HS-27A (cell line): ENCODE measurements around the gene SLC38A1.

Source experiments
- DNase-seq: peaks from one replicate; pipeline ENCODE4 v3.0.0-alpha.2; 2012; ENCODE audit warnings: low read depth, missing footprints

The SLC38A1 gene

GRCh38 chr12:46230983-46231382, 37.9 kb downstream of the SLC38A1 start:
- DNase-seq = no peak

GRCh38 chr12:46230306-46230705, 38.5 kb downstream of the SLC38A1 start:
- DNase-seq = no peak

DNA sequence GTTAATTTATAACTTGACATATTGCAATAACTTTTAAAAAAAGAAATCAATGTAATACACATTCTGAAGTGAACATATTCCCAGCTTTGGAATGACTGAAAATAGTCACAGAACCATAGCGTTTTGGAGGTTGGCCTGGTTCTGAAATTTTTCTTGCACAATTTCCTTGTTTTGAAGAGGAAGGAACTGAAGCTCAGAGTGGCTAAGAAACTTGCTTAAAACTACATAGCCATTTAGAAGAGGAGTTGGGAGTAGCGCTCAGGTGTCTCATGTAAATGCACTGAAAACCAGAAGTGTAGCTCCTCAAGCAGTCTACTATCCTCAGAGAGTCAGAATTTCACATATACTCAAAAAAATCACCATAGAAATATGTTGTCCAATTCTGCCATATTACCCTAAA, 41.2 kb downstream of the SLC38A1 start:
- no peak for DNase-seq

DNA sequence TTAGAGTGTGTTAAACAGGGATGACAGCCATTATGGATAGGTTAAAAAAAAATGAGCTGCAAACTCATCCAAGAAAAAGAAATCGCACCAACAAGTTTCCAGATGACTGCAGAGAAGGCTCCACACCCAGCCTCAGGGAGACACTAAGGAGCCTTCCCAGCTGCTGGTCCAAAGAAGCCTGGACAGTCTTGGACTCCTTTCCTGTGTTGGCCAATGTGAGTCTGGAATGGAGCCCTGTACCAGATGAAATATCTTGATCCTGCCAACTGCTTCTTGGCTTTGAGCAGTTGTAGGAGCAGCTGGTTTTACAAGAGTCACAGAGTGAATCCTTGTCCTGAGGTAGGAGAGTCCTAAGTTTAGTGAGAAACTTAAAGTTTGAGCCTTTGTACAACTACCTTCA, 44.5 kb downstream of the SLC38A1 start:
- DNase-seq = no peak

DNA sequence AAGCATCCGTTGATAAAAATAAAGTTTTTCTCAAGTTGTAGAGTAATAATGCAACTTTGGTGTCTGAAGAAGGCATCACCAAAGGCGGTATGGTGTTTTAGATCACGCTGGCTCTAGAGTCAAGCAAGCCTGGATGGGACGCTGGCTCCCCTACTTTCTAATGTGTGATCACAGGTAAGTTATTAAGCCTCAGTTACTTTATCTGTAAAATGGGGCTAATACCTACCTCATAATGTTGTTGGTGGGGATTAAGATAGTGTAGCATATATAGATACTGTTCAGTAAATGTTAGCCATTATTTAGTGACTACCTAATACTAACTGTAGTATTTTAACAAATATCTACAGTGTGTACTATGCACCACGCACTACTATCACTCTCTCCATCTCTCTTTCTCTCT, 45.8 kb downstream of the SLC38A1 start:
- no peak for DNase-seq

DNA sequence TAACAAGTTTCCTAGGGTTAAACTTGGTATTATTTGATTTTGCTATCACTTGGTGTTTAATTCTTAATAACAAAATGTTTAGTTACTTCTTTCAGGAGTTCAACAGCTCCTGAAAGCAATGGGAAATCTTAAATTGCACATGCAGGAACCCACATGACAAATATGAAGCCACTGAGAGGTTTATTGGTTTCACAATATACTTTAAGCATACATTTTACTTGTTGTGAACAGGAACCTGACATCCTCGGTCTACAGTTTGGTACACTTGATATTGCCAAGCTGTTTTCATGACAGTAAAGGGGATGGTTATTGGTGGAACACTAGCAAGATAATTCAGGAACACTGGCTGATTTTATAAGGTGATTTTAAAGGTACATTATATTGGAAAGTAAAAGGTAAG, 46.2 kb downstream of the SLC38A1 start:
- no peak for DNase-seq

DNA sequence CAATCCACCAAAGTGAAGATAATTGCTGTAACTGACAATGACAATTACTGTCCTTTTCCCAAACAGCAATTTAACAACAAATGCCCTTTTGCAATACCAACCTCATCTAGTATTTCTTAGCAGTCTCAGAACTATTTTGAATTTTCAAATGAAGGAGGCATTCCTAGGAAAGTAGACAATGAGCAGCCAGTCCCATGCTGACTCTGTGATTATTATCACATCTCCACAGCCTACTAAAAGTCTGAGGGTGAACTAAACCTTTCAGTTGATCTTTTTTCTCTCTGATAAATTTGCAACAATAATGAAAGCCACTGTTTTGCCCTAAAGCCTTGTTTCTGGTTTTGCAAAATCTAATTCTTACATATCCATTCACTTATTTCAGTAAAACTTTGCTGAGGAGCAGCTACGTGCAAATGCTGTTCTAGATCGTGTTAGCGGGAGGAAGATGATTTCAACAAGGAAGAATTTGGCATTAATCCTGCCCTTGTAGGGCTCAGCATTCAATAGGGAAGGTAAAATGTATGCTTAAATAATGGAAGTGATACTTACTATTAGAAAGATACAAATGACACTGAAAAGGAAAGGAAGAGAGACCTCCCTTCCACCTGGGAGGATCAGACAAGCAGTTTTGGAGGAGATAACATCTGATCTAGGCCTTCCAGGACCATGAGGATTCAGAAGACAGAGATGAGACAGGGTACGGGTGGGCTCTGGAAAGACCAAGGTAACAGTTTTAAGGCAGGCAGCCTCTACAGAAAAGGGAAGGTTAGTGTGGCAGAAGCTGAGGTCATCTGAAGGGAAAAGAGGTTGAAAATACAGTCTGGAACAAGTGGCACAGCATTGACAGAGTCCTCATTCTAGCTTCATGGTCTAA, 47.4 kb downstream of the SLC38A1 start:
- peak; percentile 42 for DNase-seq

- DNase-seq = peak; percentile 71
Observed at GRCh38 chr12:46219877-46220655, 48.8 kb downstream of the SLC38A1 start.

GRCh38 chr12:46219132-46219876, 49.5 kb downstream of the SLC38A1 start:
- no peak for DNase-seq

- no peak for DNase-seq
Observed at GRCh38 chr12:46218322-46219095, 50.3 kb downstream of the SLC38A1 start.

DNA sequence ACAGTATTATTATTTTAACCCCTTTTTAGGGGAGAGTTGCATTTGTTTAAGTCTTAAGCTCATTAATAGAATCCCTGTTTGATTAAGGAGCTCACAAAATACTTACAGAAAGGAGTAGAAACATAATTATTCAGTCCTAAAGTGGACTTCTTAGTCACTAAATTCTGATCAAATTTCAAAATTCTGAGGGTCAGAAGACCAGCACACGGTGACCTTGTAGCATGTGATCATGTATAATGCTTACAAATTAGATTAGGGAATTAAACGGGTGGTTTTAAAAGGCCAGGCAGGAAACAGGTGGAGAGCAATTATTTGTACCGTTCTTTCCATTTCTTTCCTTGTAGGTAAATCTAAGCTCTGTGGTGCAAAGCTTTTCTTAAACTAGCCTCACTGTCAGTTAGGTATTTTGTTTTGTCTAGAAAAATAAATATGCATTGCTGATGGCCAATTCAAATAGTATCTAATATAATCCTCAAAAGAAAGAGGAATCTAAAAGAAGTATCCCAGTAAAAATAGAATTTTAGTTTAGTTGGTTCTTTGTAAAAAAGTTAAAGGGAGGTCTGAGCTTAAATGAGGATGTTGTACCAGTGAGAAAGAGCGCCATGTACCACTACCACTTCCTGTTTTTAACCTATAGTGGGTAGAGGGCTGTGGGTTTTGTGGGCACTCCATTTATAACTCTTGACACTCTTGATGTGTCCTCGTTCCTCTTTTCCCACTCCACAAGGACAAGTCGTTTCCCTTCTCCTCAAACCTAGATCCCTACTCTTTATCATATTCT, 51.1 kb downstream of the SLC38A1 start:
- DNase-seq = no peak

DNA sequence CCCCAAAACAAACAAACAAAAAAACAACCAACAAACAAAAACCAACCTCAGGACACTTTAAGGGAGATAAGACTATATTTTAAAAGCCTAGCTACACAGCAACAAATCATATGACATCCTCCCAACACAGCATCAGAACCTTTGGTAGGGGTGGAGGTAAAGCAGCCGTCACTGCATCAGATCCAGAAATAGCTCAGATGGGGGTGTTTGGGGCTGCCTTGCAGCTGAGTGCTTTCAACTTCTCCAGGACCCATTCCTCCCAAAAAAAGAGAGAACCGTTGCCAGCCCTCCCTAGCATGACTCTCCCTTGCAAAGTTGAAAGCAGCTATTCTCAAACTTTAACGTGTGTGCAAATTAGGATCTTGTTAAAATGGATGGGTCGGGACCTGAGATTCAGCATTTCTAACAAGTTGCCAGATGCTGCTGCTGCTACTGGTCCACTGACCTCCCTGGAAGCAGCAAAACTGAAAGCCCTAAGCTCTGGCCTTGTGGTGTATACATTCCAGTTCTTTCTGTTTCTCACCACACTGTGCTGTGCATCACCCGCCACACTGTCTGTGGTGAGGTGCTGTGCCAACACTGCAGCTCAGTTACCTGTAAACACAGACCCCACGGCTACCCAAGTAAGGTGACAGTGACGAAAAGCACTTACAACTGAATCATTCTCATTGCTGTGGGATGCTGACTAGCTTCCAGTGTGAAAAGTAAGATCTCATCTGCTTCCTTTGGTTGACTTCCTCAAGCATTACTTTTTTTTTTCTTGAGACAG, 54.0 kb downstream of the SLC38A1 start:
- DNase-seq = no peak

GRCh38 chr12:46212108-46212982, 56.5 kb downstream of the SLC38A1 start:
- no peak for DNase-seq

DNA sequence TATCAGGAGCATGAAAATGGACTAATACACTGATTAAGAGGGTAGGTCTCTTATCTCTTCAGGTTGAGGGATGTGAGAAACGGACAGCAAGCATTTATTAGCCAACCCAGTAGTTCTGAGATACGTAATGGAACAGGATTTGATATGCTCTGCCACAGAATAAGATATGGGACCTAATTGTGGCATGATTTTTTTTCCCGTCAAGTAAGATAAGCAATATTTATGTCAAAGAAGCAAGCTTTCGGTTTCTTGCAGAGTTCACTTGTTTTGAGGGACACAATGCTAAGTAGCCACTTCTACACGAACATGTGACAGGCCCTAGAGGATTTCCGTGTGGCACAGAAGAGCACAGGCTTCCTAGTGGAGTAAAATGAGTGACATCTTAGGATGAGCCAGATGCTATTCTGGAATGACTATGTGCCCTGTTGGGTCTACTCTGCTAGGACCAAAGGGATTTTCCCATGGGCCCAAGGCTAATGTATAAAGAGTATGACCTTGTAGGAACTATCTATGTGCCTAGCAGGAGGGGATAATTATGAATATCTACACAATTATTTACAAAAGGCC, 57.9 kb downstream of the SLC38A1 start:
- DNase-seq = no peak

GRCh38 chr12:46209914-46210872, 58.6 kb downstream of the SLC38A1 start:
- no peak for DNase-seq

GRCh38 chr12:46209170-46209569, 59.7 kb downstream of the SLC38A1 start:
- no peak for DNase-seq

- no peak for DNase-seq
Observed at GRCh38 chr12:46208370-46208769, 60.5 kb downstream of the SLC38A1 start.

GRCh38 chr12:46207644-46208043, 61.2 kb downstream of the SLC38A1 start:
- DNase-seq = no peak
